Psoas muscle (tissue), 8 donors: ENCODE measurements around the gene EXOC2. TPM values are rescaled to one million over a fixed set of nuclear protein-coding genes. Genes with fewer than 3 reads are reported as not detected.

Experiments
- ATAC-seq, 4 donors: fragments of 200-7000 bp; cut with Tn5 transposase; one replicate each; pipeline ENCODE4 v1.9.1; 2020; ENCODE audit warnings: moderate library complexity in 3 of 4, mild to moderate bottlenecking in 2 of 4
- DNase-seq, 2 donors: peaks; one replicate each; pipeline ENCODE4 v3.0.0-alpha.2; 2020
- H3K27ac ChIP-seq: fragments of 200-600 bp; one replicate; pipeline ENCODE4 v1.8.0; 2022
- H3K27me3 ChIP-seq, 3 donors: fragments of 200-600 bp in 1 of 3; one replicate each; pipeline versions ENCODE4 v1.6.1 to v1.8.0; 2013 to 2022; ENCODE audit warnings: low read length in 2 of 3, mild to moderate bottlenecking in 2 of 3, moderate library complexity in 1 of 3; ENCODE audit not compliant: insufficient read depth in 3 of 3
- H3K36me3 ChIP-seq, 2 donors: fragments of 200-600 bp in 1 of 2; one replicate each; pipeline versions ENCODE4 v1.6.1 to v1.8.0; 2013 to 2022; ENCODE audit warnings: low read depth in 1 of 2, mild to moderate bottlenecking in 1 of 2, moderate library complexity in 1 of 2; ENCODE audit not compliant: insufficient read depth in 1 of 2
- H3K4me1 ChIP-seq: fragments of 200-600 bp; one replicate; pipeline ENCODE4 v1.8.0; 2022
- H3K4me3 ChIP-seq: fragments of 200-600 bp; one replicate; pipeline ENCODE4 v1.8.0; 2022; ENCODE audit warnings: mild to moderate bottlenecking
- H3K9me3 ChIP-seq: fragments of 200-600 bp; one replicate; pipeline ENCODE4 v1.8.0; 2022
- CTCF ChIP-seq: fragments of 200-600 bp; IDR thresholded peaks from one replicate; pipeline ENCODE4 v1.8.0; 2022; ENCODE audit warnings: antibody characterized with exemption
- WGBS, 3 donors: extraction: QIAGEN DNeasy Blood & Tissue Kit; methylation state at CpG; one replicate each; pipeline versions ENCODE4 v1.1.6 to v1.1.7; 2013; 5-methylcytosine and 5-hydroxymethylcytosine counted together
- intact Hi-C, 2 donors: fragments of 100-400 bp; cut with DNase I; formaldehyde crosslinking; loops; one replicate each; pipeline versions ENCODE4 v1.11.0 to v1.14.2; 2022
- polyA plus RNA-seq, 3 donors: library from polyadenylated mRNA; stranded (reverse); fragments of 200-250 nt; gene quantifications; one replicate each; pipeline ENCODE4 v1.2.3, GENCODE V29; 2013
- total RNA-seq, 4 donors: library from RNA; stranded (reverse); fragmentation: NEBNext Ultra II Directional in 2 of 4; extraction: Animal tissue kit (Norgen Biotek cat#: 25700) in 2 of 4; gene quantifications; one replicate each; pipeline versions ENCODE4 v1.2.1 to v1.2.4, GENCODE V29; 2021 to 2023
- donor health status: healthy with polysubstance abuse.
- donor health status: DM: no; HTN: no; CAD: no; lungs with moderate emphysema.
- donor health status: Bipolar disorder and iron deficiency.
- donor health status: healthy.
- donor health status: DM: yes; HTN: yes; CAD: no.
- donor health status: DM: no; HTN: no; CAD: no.
- donor health status: DM: no; HTN: no; CAD: no.
- donor health status: DM: yes; HTN: yes; CAD: no.

EXOC2 gene
- total and polyA plus RNA-seq, 7 donors = 5.7 to 15.9 (median 8.0) TPM

DNA sequence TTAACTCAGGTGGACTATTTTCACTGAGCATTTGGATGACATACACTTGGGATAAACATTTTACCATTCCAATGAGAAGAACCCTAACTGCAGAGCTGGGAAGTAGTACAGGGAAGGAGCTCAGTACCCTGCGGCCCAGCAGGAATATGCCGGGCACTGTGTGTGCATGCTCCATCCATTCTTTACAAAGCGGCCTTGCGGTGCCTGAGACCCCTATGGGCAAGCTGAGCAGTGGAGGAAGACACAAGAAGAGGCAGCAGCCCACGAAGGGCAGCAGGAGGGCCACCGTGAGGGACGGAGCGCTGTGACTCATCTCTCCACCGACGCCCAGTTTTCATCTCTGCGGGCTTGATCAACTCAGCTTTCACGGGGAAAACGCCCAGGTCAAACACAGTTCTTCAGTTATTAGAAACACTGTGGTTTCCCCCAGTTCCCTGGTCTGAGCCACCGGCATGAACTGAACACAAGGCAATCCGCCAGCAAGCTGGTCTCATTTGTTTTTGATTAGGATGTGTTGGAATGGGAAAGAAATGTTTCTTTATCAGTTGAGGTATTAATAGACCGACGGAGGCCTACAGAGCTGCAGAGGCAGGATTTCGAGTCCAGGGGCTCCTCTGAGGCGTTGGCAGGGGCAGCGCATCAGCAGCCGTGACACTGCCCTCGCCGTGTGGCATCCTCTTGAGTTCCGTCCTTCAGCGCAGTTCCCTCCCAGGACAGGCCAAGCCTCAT is 256.5 kb downstream of the EXOC2 start:
- no peaks in the 10 kb centered on the region for H3K4me1 ChIP-seq
- intact Hi-C loops = loop anchor here in 1 of 2 donors (10.0 kb wide), 1 partner anchor 1888 kb away; no protein-coding TSS in a partner anchor
- no peak for TF ChIP-seq CTCF
- no peak overlapping the region for H3K27ac ChIP-seq
- 45 to 58% (median 52%) methylated on average over 25 of the region's 25 CpGs for WGBS, 3 donors
- peaks cover 0 to 4% (median 0%) of the 10 kb centered on the region in 3 donors for H3K27me3 ChIP-seq
- no peak overlapping the region for H3K4me3 ChIP-seq
- DNase-seq (no peak), ATAC-seq (no peak)
- no peaks in the 10 kb centered on the region for H3K9me3 ChIP-seq
- no peaks in the 10 kb centered on the region for H3K36me3 ChIP-seq

DNA sequence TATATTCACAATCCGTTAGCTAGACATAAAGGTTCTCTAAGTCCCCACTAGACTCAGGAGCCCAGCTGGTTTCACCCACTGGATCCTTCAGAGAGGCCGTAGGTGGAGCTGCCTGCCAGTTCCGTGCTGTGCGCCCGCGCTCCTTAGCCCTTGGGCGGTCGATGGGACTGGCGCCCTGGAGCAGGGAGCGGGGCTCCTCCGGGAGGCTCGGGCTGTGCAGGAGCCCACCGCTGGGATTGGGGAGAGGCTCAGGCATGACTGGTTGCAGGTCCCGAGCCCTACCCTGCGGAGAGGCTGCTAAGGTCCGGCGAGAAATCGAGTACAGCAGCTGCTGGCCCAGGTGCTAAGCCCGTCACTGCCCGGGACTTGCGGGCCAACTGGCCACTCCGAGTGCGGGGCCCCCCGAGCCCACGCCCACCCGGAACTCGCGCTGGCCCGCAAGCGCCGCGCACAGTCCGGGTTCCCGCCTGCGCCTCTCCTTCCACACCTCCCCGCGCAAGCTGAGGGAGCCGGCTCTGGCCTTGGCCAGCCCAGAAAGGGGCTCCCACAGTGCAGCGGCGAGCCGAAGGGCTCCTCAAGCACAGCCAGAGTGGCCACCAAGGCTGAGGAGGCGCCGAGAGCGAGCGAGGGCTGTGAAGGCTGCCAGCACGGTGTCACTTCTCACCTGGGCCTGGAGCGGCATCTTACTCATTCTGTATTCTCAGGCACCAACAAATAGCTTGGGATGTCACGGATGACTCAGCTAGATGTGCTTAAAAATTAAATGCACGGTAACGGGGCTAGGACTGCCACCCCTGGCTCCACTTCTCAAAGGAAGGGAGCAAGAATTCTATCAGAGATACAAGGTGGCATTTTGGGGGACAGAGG is 257.3 kb downstream of the EXOC2 start:
- peaks cover 0 to 4% (median 0%) of the 10 kb centered on the region in 3 donors for H3K27me3 ChIP-seq
- ATAC-seq (no peak), DNase-seq (no peak)
- H3K36me3 ChIP-seq = no peaks in the 10 kb centered on the region
- H3K4me3 ChIP-seq = no peak overlapping the region
- H3K4me1 ChIP-seq = no peaks in the 10 kb centered on the region
- WGBS, 3 donors = 93 to 95% (median 94%) methylated on average over 40 to 50 of the region's 50 CpGs
- no peak for TF ChIP-seq CTCF
- intact Hi-C loops = loop anchor here in 1 of 2 donors (10.0 kb wide), 1 partner anchor 1889 kb away; no protein-coding TSS in a partner anchor
- H3K9me3 ChIP-seq = no peaks in the 10 kb centered on the region
- no peak overlapping the region for H3K27ac ChIP-seq

Other genes starting within 250 kb of the EXOC2 start
- gene HUS1B, start 36.0 kb downstream of the EXOC2 start, total RNA-seq = under 1 TPM in 2 of 4 donors, not detected in 2; 0.21 to 0.22 TPM
- gene HUS1B, start 36.0 kb downstream of the EXOC2 start, polyA plus RNA-seq = under 1 TPM in 2 of 3 donors, not detected in 1; 0.38 to 0.49 TPM